Hepatocyte (in vitro differentiated cells): ENCODE measurements around the gene SDHB. TPM values are rescaled to one million over a fixed set of nuclear protein-coding genes. Genes with fewer than 3 reads are reported as not detected.
A peak's percentile ranks its signal among the peaks of the same experiment; 100 is the strongest.

Source experiments
- DNase-seq: peaks from one replicate; pipeline ENCODE4 v3.0.0-alpha.2; 2016; ENCODE audit warnings: low spot score
- H2AFZ ChIP-seq: fragments of 200-600 bp; sonication (generic); 2 replicates; pipeline ENCODE4 v1.6.0; 2016; ENCODE audit warnings: antibody characterized with exemption, mild to moderate bottlenecking
- H3K27ac ChIP-seq: fragments of 200-600 bp; sonication (generic); 2 replicates; pipeline ENCODE4 v1.5.1; 2016; ENCODE audit warnings: mild to moderate bottlenecking
- H3K27me3 ChIP-seq: fragments of 200-600 bp; sonication (generic); 2 replicates; pipeline ENCODE4 v1.6.1; 2016
- H3K36me3 ChIP-seq: fragments of 200-600 bp; sonication (generic); replicated peaks from 2 replicates; pipeline ENCODE4 v1.5.1; 2016; ENCODE audit warnings: low read depth; ENCODE audit not compliant: insufficient read depth
- H3K4me1 ChIP-seq: fragments of 200-600 bp; sonication (generic); 2 replicates; pipeline ENCODE4 v1.5.1; 2016; ENCODE audit warnings: mild to moderate bottlenecking, moderate library complexity; ENCODE audit not compliant: insufficient read depth
- H3K4me2 ChIP-seq: fragments of 200-600 bp; sonication (generic); 2 replicates; pipeline ENCODE4 v1.6.0; 2016
- H3K4me3 ChIP-seq: fragments of 200-600 bp; sonication (generic); 2 replicates; pipeline ENCODE4 v1.5.1; 2016; ENCODE audit warnings: mild to moderate bottlenecking
- H3K79me2 ChIP-seq: fragments of 200-600 bp; sonication (generic); 2 replicates; pipeline ENCODE4 v1.6.0; 2017; ENCODE audit warnings: mild to moderate bottlenecking
- H3K9me2 ChIP-seq: fragments of 200-600 bp; sonication (generic); replicated peaks from 2 replicates; pipeline ENCODE4 v1.6.0; 2017; ENCODE audit warnings: mild to moderate bottlenecking; ENCODE audit not compliant: insufficient read depth
- H3K9me3 ChIP-seq: fragments of 200-600 bp; sonication (generic); 2 replicates; pipeline ENCODE4 v1.5.1; 2016; ENCODE audit warnings: low read depth, mild to moderate bottlenecking
- H4K20me1 ChIP-seq: fragments of 200-600 bp; sonication (generic); 2 replicates; pipeline ENCODE4 v1.6.0; 2016; ENCODE audit warnings: mild to moderate bottlenecking; ENCODE audit not compliant: insufficient read depth, poor library complexity, severe bottlenecking
- EZH2 ChIP-seq: fragments of 200-600 bp; sonication (generic); IDR thresholded peaks from 2 replicates; pipeline ENCODE4 v1.6.1; 2016; ENCODE audit warnings: antibody characterized with exemption, mild to moderate bottlenecking, borderline replicate concordance
- EZH2phosphoT487 ChIP-seq: fragments of 200-600 bp; sonication (generic); IDR thresholded peaks from one replicate; pipeline ENCODE4 v1.6.1; 2018; ENCODE audit warnings: antibody characterized with exemption, mild to moderate bottlenecking, low read depth, moderate library complexity; ENCODE audit not compliant: unreplicated experiment, severe bottlenecking
- WGBS: methylation state at CpG from one replicate; pipeline ENCODE4 v1.1.6; 2016; ENCODE audit warnings: low lambda C conversion rate; ENCODE audit errors: missing lambda C conversion rate; 5-methylcytosine and 5-hydroxymethylcytosine counted together
- polyA plus RNA-seq: library from polyadenylated mRNA; unstranded; fragments of >200 nt; fragmentation: Nextera tagmentation; extraction: Ambion mirVana; gene quantifications from 2 replicates; pipeline ENCODE4 v1.2.1, GENCODE V29; 2016
- total RNA-seq: library from RNA; depleted of rRNA; stranded (reverse); fragments of >200 nt; gene quantifications from 2 replicates; pipeline ENCODE4 v1.2.3, GENCODE V29; 2014
- TF ChIP-seq, protein P1 (sequence below): fragments of 200-600 bp; sonication (generic); IDR thresholded peaks from 2 replicates; pipeline ENCODE4 v1.5.1; 2016; ENCODE audit warnings: antibody characterized with exemption, mild to moderate bottlenecking; ENCODE audit not compliant: poor library complexity

SDHB gene
- total and polyA plus RNA-seq, 2 experiments from 2014 or later: 144 to 175 TPM

DNA sequence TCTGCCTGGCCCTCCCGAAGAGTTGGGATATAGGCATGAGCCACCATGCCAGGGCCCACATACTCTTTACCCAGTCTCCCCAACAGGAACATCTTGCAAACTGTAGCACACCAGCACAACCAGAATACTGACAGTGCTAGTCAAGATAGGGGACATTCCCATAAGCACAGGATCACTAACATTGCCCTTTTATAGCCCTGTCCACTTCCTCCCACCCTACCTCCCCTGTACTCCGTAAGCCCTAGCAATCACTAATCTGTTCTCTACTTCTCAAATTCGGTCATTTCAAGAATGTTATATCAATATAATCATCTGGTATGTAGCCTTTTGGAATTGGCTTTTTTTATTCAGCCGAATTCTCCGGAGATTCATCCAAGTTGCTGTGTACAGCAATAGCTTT, 5.9 kb downstream of the SDHB start:
- WGBS: 95% methylated on average over 5 of the region's 5 CpGs
- Histone ChIP-seq H3K9me3 (no peaks in the 10 kb centered on the region), H3K27ac (no peak overlapping the region), H3K4me2 (no peak overlapping the region), H3K4me3 (no peak overlapping the region), H3K79me2 (peaks cover 83% of the 10 kb centered on the region), H3K36me3 (peaks cover 4% of the 10 kb centered on the region), H3K4me1 (peaks cover 8% of the 10 kb centered on the region), H3K9me2 (no peaks in the 10 kb centered on the region), H3K27me3 (no peaks in the 10 kb centered on the region), H2AFZ (no peak overlapping the region), H4K20me1 (peaks cover 4% of the 10 kb centered on the region)
- no peak for DNase-seq
- TF ChIP-seq EZH2phosphoT487 (no peak), EZH2 (no peak)
- TF ChIP-seq, protein P1, sequence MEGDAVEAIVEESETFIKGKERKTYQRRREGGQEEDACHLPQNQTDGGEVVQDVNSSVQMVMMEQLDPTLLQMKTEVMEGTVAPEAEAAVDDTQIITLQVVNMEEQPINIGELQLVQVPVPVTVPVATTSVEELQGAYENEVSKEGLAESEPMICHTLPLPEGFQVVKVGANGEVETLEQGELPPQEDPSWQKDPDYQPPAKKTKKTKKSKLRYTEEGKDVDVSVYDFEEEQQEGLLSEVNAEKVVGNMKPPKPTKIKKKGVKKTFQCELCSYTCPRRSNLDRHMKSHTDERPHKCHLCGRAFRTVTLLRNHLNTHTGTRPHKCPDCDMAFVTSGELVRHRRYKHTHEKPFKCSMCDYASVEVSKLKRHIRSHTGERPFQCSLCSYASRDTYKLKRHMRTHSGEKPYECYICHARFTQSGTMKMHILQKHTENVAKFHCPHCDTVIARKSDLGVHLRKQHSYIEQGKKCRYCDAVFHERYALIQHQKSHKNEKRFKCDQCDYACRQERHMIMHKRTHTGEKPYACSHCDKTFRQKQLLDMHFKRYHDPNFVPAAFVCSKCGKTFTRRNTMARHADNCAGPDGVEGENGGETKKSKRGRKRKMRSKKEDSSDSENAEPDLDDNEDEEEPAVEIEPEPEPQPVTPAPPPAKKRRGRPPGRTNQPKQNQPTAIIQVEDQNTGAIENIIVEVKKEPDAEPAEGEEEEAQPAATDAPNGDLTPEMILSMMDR: no peak

DNA sequence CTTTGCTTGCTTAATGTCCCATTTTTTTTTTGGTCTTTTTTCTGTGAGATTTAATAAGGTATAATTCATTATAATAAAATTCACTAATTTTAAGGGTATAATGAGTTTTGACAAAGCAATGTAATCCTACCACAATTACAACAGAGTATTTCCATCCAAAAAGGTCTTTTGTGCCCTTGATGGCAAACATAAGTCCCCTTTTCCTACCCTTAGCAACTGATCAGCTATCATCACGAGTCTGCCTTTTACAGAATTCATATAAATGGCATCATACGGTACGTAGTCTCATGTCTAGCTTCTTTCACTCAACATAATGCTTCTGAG, 7.5 kb downstream of the SDHB start:
- no peaks in the 10 kb centered on the region for H3K4me1 ChIP-seq
- no peak overlapping the region for H3K4me3 ChIP-seq
- TF ChIP-seq EZH2phosphoT487 (no peak), EZH2 (no peak)
- TF ChIP-seq, protein P1: no peak
- 84% methylated on average over 3 of the region's 3 CpGs for WGBS
- peaks cover 66% of the 10 kb centered on the region for H3K79me2 ChIP-seq
- H4K20me1 ChIP-seq: peaks cover 4% of the 10 kb centered on the region
- peaks cover 4% of the 10 kb centered on the region for H3K36me3 ChIP-seq
- no peak for DNase-seq
- no peaks in the 10 kb centered on the region for H3K9me2 ChIP-seq
- no peak overlapping the region for H3K27ac ChIP-seq
- no peak overlapping the region for H3K4me2 ChIP-seq
- H3K27me3 ChIP-seq: no peaks in the 10 kb centered on the region
- no peak overlapping the region for H2AFZ ChIP-seq
- no peaks in the 10 kb centered on the region for H3K9me3 ChIP-seq

DNA sequence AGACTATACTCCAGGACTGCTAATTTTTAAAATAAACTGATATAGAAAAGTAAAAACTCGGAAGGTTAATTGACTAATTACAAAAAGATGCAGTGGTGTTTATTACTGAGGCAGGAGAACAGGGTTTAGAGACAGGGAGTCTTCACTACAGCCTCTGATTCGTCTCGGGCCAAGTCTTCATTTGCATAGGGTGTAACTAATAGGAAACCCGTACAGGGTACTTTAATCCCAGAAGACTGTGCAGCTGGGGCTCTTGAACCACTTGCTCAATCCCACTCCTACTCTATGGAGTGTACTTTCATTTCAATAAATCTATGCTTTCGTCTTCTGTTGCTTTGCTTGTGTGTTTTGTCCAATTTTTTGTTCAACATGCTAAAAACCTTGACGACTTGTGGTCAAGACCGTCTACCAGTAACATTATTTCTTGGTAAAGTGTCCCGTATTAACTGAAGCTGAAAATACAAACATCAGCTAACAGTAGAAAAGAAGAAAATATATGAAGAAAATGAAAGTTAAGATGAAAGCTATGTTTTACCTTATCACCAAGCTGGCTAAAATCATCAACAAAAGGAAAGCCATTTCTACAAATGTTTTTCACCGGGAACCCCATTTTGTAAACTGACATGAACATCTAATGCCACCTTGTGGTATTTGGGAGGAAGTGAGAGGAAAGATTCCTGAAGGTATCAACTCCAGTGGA, 8.0 kb downstream of the SDHB start:
- Histone ChIP-seq H3K9me3 (no peaks in the 10 kb centered on the region), H3K4me2 (peak overlapping the region; percentile 65), H3K27ac (peak overlapping the region; percentile 20), H3K79me2 (peaks cover 61% of the 10 kb centered on the region), H3K36me3 (peaks cover 4% of the 10 kb centered on the region), H3K4me1 (no peaks in the 10 kb centered on the region), H3K4me3 (no peak overlapping the region), H4K20me1 (peaks cover 4% of the 10 kb centered on the region), H2AFZ (peak overlapping the region; percentile 3), H3K9me2 (no peaks in the 10 kb centered on the region), H3K27me3 (no peaks in the 10 kb centered on the region)
- 57% methylated on average over 9 of the region's 9 CpGs for WGBS
- DNase-seq: peak; percentile 72
- TF ChIP-seq, protein P1: peak; percentile 78
- TF ChIP-seq EZH2phosphoT487 (no peak), EZH2 (no peak)
